BLaER1 treated with 17β-estradiol and CSF1 and Interleukin-3, amounts not matched to agents 10 nM and 100 nM (cell line): ENCODE measurements around the gene STAT6.

Experiments used
- H3K27ac ChIP-seq, 11 experiments: shearing (Covaris generic); formaldehyde crosslinking; 2 replicates each; pipeline ENCODE4 v1.8.1; 2022
- H3K27me3 ChIP-seq, 11 experiments: shearing (Covaris generic); formaldehyde crosslinking; 2 replicates each; pipeline ENCODE4 v1.8.1; 2022
- H3K36me3 ChIP-seq, 11 experiments: shearing (Covaris generic); formaldehyde crosslinking; 2 replicates each; pipeline ENCODE4 v1.8.1; 2022
- H3K4me1 ChIP-seq, 10 experiments: shearing (Covaris generic); formaldehyde crosslinking; 2 replicates each; pipeline ENCODE4 v1.8.1; 2022
- H3K4me2 ChIP-seq, 11 experiments: shearing (Covaris generic); formaldehyde crosslinking; 2 replicates each; pipeline ENCODE4 v1.8.1; 2022
- H3K4me3 ChIP-seq, 10 experiments: shearing (Covaris generic); formaldehyde crosslinking; 2 replicates each; pipeline ENCODE4 v1.8.1; 2022
- H3K9ac ChIP-seq, 11 experiments: shearing (Covaris generic); formaldehyde crosslinking; 2 replicates each; pipeline ENCODE4 v1.8.1; 2022
- H3K9me3 ChIP-seq, 11 experiments: shearing (Covaris generic); formaldehyde crosslinking; replicated peaks in 1 of 11; 2 replicates each; pipeline ENCODE4 v1.8.1; 2022
- H4K20me1 ChIP-seq, 11 experiments: shearing (Covaris generic); formaldehyde crosslinking; 2 replicates each; pipeline ENCODE4 v1.8.1; 2022
- Cebpa-rat ChIP-seq, 11 experiments: shearing (Covaris generic); IDR thresholded peaks; 2 replicates each; pipeline ENCODE4 v1.8.1; 2022

STAT6 gene

GRCh38 chr12:57088354-57089270 is 22.6 kb downstream of the STAT6 start, which contains the start of gene NAB2:
TSS of gene NAB2 (plus strand) at chr12:57089114. CDS start at chr12:57089272, 158 bp downstream.
- H3K27me3 ChIP-seq: no peaks in the 10 kb centered on the region
- H4K20me1 ChIP-seq: peaks cover 34 to 41% (median 37%) of the 10 kb centered on the region in 11 experiments
- peak in 8 of 11 experiments; percentile 30 to 84 (median 52); a peak in 10 of 22 replicates for TF ChIP-seq Cebpa-rat (IDR thresholded peaks at IDR 0.05)
- H3K4me2 ChIP-seq: peak within 1 kb of the TSS; percentile 94 to 100 (median 98)
- H3K36me3 ChIP-seq: peaks cover 28 to 33% (median 31%) of the 10 kb centered on the region in 11 experiments
- H3K27ac ChIP-seq: peak within 1 kb of the TSS; percentile 94 to 100 (median 99)
- H3K9me3 ChIP-seq: no peaks in the 10 kb centered on the region
- peaks cover 50 to 64% (median 56%) of the 10 kb centered on the region in 10 experiments for H3K4me1 ChIP-seq
- peak within 1 kb of the TSS; percentile 93 to 99 (median 97) for H3K9ac ChIP-seq
- peak within 1 kb of the TSS; percentile 74 to 98 (median 90) for H3K4me3 ChIP-seq

DNA sequence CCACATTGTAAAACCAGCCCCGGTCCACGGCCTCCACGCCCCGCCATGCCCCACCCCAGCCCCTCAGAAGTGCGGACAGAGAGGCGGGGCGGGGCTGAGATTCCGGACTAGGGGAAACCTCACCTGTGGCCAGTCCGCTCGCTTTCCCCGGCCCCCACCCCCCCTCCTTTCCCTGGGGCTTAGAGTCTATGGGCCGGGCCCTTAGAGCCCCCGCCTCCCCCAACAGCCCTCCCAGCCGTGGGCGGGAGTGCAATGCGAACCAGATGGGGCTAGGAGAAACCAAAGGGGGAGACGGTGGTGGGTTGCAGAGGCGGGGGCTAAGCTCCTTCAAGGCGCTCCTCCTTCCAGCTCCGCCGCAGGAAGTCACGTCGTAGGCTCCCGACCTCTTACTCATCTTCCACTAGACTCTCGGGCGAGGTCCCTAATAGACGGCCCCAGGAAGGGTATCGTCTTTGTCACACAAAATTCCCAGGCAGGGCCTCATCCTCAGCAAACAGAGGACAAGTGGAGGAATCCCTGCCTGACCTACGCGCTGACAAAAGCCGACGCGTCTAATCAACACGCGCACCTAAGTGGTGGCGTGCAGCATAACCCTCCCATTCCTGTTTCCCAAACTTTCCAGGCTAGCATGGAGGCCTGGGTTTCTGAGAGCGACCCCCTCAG is 23.3 kb downstream of the STAT6 start:
- Histone ChIP-seq H4K20me1 (peaks cover 29 to 33% (median 31%) of the 10 kb centered on the region in 11 experiments), H3K4me3 (peak overlapping the region; percentile 63 to 88 (median 76)), H3K4me1 (peaks cover 42 to 56% (median 49%) of the 10 kb centered on the region in 10 experiments), H3K36me3 (peaks cover 20 to 26% (median 25%) of the 10 kb centered on the region in 11 experiments), H3K27me3 (no peaks in the 10 kb centered on the region), H3K9me3 (no peaks in the 10 kb centered on the region), H3K27ac (peak overlapping the region; percentile 94 to 100 (median 99)), H3K4me2 (peak overlapping the region; percentile 88 to 99 (median 97)), H3K9ac (peak overlapping the region; percentile 93 to 99 (median 97))
- no peak for TF ChIP-seq Cebpa-rat (IDR thresholded peaks at IDR 0.05)

DNA sequence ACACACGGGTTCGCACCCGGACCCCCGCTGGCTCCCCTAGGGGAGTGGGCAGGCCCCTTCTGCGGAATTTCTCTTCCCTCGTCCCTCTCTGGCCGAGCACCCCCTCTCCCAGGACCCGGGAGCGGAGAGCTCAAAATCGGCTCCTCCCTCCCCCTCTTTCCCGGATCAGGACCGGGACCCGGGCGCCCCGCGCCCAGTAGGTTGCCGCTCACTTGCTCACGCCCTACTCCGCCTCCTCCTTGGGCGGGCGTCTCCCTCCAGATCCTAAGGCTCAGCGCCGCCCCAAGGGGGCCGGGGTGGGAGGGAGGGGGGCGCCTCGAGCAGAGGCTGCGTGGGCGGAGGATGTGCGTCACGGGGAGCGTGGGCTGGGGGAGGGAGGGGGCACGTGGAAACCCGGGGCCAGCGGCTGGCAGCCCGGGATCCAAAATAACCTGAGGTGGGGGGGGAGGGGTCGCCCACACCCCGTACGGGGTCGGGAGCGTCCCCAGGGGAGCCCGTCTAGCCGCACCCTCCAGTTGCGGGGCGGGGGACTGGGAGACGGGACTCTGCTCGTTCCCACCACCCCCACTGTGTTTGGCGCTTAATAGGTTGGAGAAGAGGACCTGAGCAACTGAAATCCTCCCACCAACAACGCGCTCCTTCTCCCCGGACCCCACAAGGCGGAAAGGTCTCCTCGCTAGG is 24.0 kb downstream of the STAT6 start:
- peaks cover 22 to 26% (median 24%) of the 10 kb centered on the region in 11 experiments for H4K20me1 ChIP-seq
- peaks cover 13 to 20% (median 18%) of the 10 kb centered on the region in 11 experiments; a peak in 21 of 22 replicates for H3K36me3 ChIP-seq
- H3K9me3 ChIP-seq: no peaks in the 10 kb centered on the region
- TF ChIP-seq Cebpa-rat (IDR thresholded peaks at IDR 0.05): no peak
- H3K4me3 ChIP-seq: peak overlapping the region; percentile 74 to 88 (median 76)
- H3K27ac ChIP-seq: peak overlapping the region; percentile 94 to 100 (median 99)
- no peaks in the 10 kb centered on the region for H3K27me3 ChIP-seq
- H3K4me2 ChIP-seq: peak overlapping the region; percentile 92 to 99 (median 97)
- peaks cover 36 to 49% (median 42%) of the 10 kb centered on the region in 10 experiments for H3K4me1 ChIP-seq
- H3K9ac ChIP-seq: peak overlapping the region; percentile 93 to 99 (median 97)

GRCh38 chr12:57086493-57087009 is 24.6 kb downstream of the STAT6 start:
- peak overlapping the region; percentile 93 to 99 (median 97) for H3K9ac ChIP-seq
- H3K4me1 ChIP-seq: peaks cover 30 to 43% (median 36%) of the 10 kb centered on the region in 10 experiments
- H3K27ac ChIP-seq: peak overlapping the region; percentile 94 to 100 (median 99)
- peaks cover 7 to 14% (median 12%) of the 10 kb centered on the region in 11 experiments; a peak in 21 of 22 replicates for H3K36me3 ChIP-seq
- peak overlapping the region; percentile 74 to 88 (median 76) for H3K4me3 ChIP-seq
- H3K4me2 ChIP-seq: peak overlapping the region; percentile 82 to 97 (median 92)
- TF ChIP-seq Cebpa-rat (IDR thresholded peaks at IDR 0.05): no peak
- H3K9me3 ChIP-seq: no peaks in the 10 kb centered on the region
- peaks cover 16 to 20% (median 18%) of the 10 kb centered on the region in 11 experiments for H4K20me1 ChIP-seq
- no peaks in the 10 kb centered on the region for H3K27me3 ChIP-seq

- peak overlapping the region; percentile 82 to 97 (median 92) for H3K4me2 ChIP-seq
- peak overlapping the region; percentile 74 to 88 (median 76) for H3K4me3 ChIP-seq
- H4K20me1 ChIP-seq: peaks cover 11 to 15% (median 13%) of the 10 kb centered on the region in 11 experiments
- H3K9me3 ChIP-seq: no peaks in the 10 kb centered on the region
- no peak for TF ChIP-seq Cebpa-rat (IDR thresholded peaks at IDR 0.05)
- H3K9ac ChIP-seq: peak overlapping the region; percentile 93 to 99 (median 97)
- H3K27ac ChIP-seq: peak overlapping the region; percentile 94 to 100 (median 99)
- no peaks in the 10 kb centered on the region for H3K27me3 ChIP-seq
- peaks cover 2 to 9% (median 7%) of the 10 kb centered on the region in 11 experiments; a peak in 21 of 22 replicates for H3K36me3 ChIP-seq
- H3K4me1 ChIP-seq: peaks cover 25 to 40% (median 31%) of the 10 kb centered on the region in 10 experiments
Measured at GRCh38 chr12:57085999-57086492, 25.1 kb downstream of the STAT6 start.

GRCh38 chr12:57080855-57081254 is 30.3 kb downstream of the STAT6 start:
- Histone ChIP-seq H4K20me1 (peaks cover 0 to 5% (median 0%) of the 10 kb centered on the region in 11 experiments; a peak in 2 of 22 replicates), H3K36me3 (peaks cover 0 to 8% (median 7%) of the 10 kb centered on the region in 11 experiments; a peak in 16 of 22 replicates), H3K27ac (no peak overlapping the region; a peak in 1 of 22 replicates)

DNA sequence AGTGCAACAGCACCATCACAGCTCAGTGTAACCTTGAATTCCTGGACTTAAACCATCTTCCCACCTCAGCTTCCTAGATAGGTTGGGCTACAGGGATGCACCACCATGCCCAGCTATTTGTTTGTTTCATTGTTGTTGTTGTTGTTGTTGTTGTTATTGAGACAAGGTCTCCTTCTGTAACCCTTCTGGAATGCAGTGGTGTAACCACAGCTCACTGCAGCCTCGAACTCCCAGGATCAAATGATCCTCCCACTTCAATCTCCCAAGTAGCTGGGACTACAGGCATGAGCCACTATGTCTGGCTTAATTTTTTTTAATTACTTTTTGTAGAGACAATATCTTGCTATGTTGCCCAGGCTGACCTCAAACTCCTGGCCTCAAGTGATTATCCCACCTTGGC is 31.3 kb downstream of the STAT6 start:
- peak overlapping the region; percentile 67 to 89 (median 80) for H3K4me2 ChIP-seq
- peak overlapping the region in 2 of 10 experiments; percentile 40 to 44; a peak in 2 of 20 replicates for H3K4me3 ChIP-seq
- TF ChIP-seq Cebpa-rat (IDR thresholded peaks at IDR 0.05): no peak
- peaks cover 17 to 47% (median 25%) of the 10 kb centered on the region in 10 experiments for H3K4me1 ChIP-seq
- peak overlapping the region in 10 of 11 experiments; percentile 56 to 77 (median 68); a peak in 17 of 22 replicates for H3K9ac ChIP-seq
- peaks cover 0 to 19% (median 17%) of the 10 kb centered on the region in 11 experiments; a peak in 17 of 22 replicates for H3K36me3 ChIP-seq
- peaks cover 0 to 5% (median 0%) of the 10 kb centered on the region in 11 experiments; a peak in 2 of 22 replicates for H4K20me1 ChIP-seq
- H3K27ac ChIP-seq: peak overlapping the region in 10 of 11 experiments; percentile 60 to 79 (median 73); a peak in 17 of 22 replicates
- H3K9me3 ChIP-seq: no peaks in the 10 kb centered on the region
- no peaks in the 10 kb centered on the region for H3K27me3 ChIP-seq

More at GRCh38 chr12:57080855-57081254, 30.3 kb downstream of the STAT6 start:
- no peak for TF ChIP-seq Cebpa-rat (IDR thresholded peaks at IDR 0.05)
- Histone ChIP-seq H3K4me1 (peaks cover 27 to 57% (median 35%) of the 10 kb centered on the region in 10 experiments), H3K9ac (no peak overlapping the region), H3K4me3 (no peak overlapping the region), H3K9me3 (no peaks in the 10 kb centered on the region), H3K27me3 (no peaks in the 10 kb centered on the region), H3K4me2 (peak overlapping the region in 1 of 11 experiments; percentile 85; a peak in 1 of 22 replicates)
